Activated CD8-positive, alpha-beta memory T cell treated with anti-CD3 and anti-CD28 coated beads for 24 hours (primary cell): ENCODE results near the gene MPDZ.

Source experiments
- DNase-seq: peaks from one replicate; pipeline ENCODE4 v3.0.0-alpha.2; 2020

The MPDZ gene

GRCh38 chr9:13279284-13280141 lies at the start of gene MPDZ:
Gene MPDZ, minus strand, starts transcription at chr9:13279692. Its CDS starts 29,377 bp downstream, at chr9:13250315.
- DNase-seq, result no peak

- DNase-seq, result no peak
Observed at GRCh38 chr9:13324988-13325387, 45.5 kb upstream of the MPDZ start.

GRCh38 chr9:13322828-13323550 lies 43.5 kb upstream of the MPDZ start:
- DNase-seq, result no peak

GRCh38 chr9:13318027-13318426 lies 38.5 kb upstream of the MPDZ start:
- no peak for DNase-seq

GRCh38 chr9:13296972-13297371 lies 17.5 kb upstream of the MPDZ start:
- DNase-seq, result no peak

GRCh38 chr9:13295556-13295955 lies 16.1 kb upstream of the MPDZ start:
- DNase-seq, result no peak

- no peak for DNase-seq
Observed at GRCh38 chr9:13292782-13293181, 13.3 kb upstream of the MPDZ start.

GRCh38 chr9:13292158-13292557 lies 12.7 kb upstream of the MPDZ start:
- no peak for DNase-seq

GRCh38 chr9:13291718-13292117 lies 12.2 kb upstream of the MPDZ start:
- DNase-seq, result no peak

- DNase-seq, result no peak
Observed at GRCh38 chr9:13284011-13284410, 4.5 kb upstream of the MPDZ start.

- DNase-seq, result no peak
Observed at GRCh38 chr9:13282998-13283397, 3.5 kb upstream of the MPDZ start.

GRCh38 chr9:13281356-13282016 lies 2.0 kb upstream of the MPDZ start:
- DNase-seq, result no peak

GRCh38 chr9:13278368-13279246 lies 885 bp downstream of the MPDZ start:
- no peak for DNase-seq

- no peak for DNase-seq
Observed at GRCh38 chr9:13278023-13278367, 1.5 kb downstream of the MPDZ start.

- DNase-seq, result no peak
Observed at GRCh38 chr9:13274886-13275641, 4.4 kb downstream of the MPDZ start.

- DNase-seq, result no peak
Observed at GRCh38 chr9:13270734-13271133, 8.8 kb downstream of the MPDZ start.

- no peak for DNase-seq
Observed at GRCh38 chr9:13269589-13270452, 9.7 kb downstream of the MPDZ start.

- DNase-seq, result no peak
Observed at GRCh38 chr9:13268469-13268868, 11.0 kb downstream of the MPDZ start.

GRCh38 chr9:13267743-13268142 lies 11.7 kb downstream of the MPDZ start:
- no peak for DNase-seq

- DNase-seq, result no peak
Observed at GRCh38 chr9:13266167-13266566, 13.3 kb downstream of the MPDZ start.

- DNase-seq, result no peak
Observed at GRCh38 chr9:13264788-13265187, 14.7 kb downstream of the MPDZ start.
